ENCODE data around the gene OR2A1. TPM values are rescaled to one million over a fixed set of nuclear protein-coding genes. Genes with fewer than 3 reads are reported as not detected.
"Not testable (repeated sequence)": the region's sequence is repeated elsewhere in the genome, so short reads cannot be mapped to it uniquely, and the experiment has no call there.

The OR2A1 gene
- total and polyA plus RNA-seq, 8 donors = 1.6 to 3.2 (median 2.7) TPM; not detected in 2

DNA sequence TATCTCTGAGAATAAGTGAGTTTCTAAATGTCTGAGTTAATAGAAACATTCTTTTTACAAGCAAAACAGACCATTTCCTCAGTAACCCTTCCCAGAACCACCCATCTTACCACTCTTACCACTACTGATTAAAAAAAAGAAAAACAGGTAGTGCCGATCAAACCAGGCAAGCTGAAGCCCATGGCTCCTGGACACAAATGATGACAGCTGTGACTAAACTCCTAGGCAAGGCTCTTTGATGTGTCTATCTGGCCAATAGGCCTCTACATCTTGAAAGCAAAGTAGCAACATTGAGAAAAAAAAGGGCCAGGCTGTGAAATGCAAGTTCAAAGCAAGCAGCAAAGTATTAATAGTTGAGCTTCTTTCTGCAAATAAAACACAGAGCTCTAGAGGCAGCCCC is 36.4 kb downstream of the OR2A1 start:
- DNase-seq; H3K9me3 ChIP-seq; H3K27ac ChIP-seq; H3K27me3 ChIP-seq; ATAC-seq; intact Hi-C loops (cut with DNase I); H3K4me1 ChIP-seq; H3K36me3 ChIP-seq; H3K4me3 ChIP-seq: not testable (repeated sequence)

DNA sequence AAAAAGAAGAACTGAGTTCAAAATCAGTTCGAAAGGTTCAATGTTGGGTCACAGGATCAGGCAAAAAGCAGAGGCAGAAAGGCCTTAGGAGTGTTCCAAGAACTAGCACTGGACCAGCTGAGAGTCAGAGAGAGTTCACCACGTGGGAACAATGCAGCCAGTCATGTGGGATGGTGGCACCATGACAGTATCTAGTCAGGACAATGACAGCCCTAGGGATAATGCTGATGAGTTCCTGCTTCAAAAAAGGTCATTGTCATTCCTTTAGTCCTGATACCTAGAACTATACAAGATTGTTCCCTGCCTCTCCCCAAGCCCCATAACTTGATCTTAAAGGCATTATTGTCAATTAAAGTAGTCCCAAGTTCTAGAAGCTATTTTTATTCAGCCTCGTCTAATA is 39.4 kb downstream of the OR2A1 start:
- H3K36me3 ChIP-seq; H3K4me3 ChIP-seq; H3K9me3 ChIP-seq; intact Hi-C loops (cut with DNase I); DNase-seq; H3K27ac ChIP-seq; H3K27me3 ChIP-seq; H3K4me1 ChIP-seq; ATAC-seq: not testable (repeated sequence)

DNA sequence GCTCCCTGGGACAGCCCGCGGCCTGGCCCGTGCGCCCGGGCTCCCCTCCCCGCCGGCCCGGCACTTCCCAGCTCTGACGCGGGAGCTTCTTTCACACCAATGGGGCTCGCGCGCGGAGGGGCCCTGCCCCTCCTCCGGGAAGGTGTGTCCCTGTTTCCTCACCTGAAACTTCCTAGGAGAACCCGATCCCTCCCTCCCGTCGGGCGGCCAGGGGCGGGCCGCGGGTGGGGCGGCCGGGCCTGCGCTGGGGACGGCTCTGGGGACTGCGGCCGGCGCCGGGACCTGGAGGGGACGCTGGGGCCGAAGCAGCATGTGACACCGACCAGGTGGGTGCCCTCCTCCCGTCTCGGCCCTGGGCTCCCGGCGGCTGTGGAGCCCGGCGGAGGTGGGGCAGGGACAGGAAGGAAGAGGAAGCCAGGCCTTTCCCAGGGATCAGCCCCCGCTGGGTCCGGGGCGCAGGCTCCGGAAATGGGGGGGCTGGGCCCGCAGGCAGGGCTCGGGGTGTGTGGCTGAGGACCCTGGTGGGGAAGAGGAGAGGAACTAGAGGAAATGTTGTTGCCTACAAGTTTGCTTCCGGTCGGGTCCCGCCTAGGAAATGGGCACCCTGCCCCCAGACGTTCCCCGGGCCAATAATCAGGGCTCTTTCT is 43.1 kb downstream of the OR2A1 start, which contains the start of gene ARHGEF5:
TSS of gene ARHGEF5 (plus strand) at position 227 of the 647 bp plus-strand sequence. CDS start 7,268 bp downstream, outside the sequence.
- not testable (repeated sequence) for H3K4me3 ChIP-seq

DNA sequence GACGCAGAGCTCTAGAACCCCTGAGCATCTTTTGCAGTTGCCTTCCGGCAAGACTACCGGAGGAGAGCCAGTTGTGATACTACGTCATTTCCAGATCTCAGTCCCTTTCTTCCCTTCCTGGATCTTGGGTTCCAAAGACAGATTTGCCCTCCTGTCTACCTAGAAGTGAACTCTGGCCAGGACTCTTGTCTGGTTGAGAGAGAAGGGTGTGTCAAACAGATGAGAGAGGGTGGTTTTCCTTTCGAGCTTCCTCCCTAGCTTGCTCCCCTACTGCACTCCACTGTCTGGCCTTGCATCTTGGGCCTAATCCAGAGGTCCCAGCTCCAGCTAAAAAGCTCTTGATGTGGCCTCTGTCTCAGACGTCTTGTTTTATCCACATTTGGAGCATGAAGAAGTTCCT is 44.0 kb downstream of the OR2A1 start:
- H3K36me3 ChIP-seq; H3K4me1 ChIP-seq; H3K9me3 ChIP-seq; H3K27ac ChIP-seq; DNase-seq; intact Hi-C loops (cut with DNase I); H3K27me3 ChIP-seq; H3K4me3 ChIP-seq; ATAC-seq: not testable (repeated sequence)

More for the DNA sequence above, 43.1 kb downstream of the OR2A1 start, which contains the start of gene ARHGEF5:
- H3K27me3 ChIP-seq; H3K27ac ChIP-seq; H3K4me1 ChIP-seq; H3K9me3 ChIP-seq; intact Hi-C loops (cut with DNase I); H3K36me3 ChIP-seq; DNase-seq: not testable (repeated sequence)
- peak; percentile 93 for ATAC-seq

DNA sequence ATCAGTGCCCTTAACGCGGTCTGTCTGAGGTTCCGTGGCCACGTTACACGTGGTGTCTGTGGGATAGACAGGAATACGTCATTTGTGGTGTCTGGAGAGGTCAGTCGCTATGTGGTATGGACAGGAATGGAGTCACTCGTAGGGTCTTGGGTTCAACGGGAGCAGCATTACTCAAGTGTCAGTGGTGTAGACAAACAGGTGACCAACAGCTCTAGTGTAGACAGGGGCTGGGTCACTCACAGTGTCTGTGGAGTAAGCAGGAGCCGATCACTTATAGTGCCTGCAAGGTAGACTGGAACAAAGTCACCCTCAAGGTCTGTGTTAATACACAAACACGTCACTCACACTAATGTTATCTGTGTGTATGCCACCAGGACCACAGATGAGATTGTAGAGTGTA is 44.6 kb downstream of the OR2A1 start:
- ATAC-seq; H3K36me3 ChIP-seq; H3K4me3 ChIP-seq; H3K9me3 ChIP-seq; H3K4me1 ChIP-seq; H3K27me3 ChIP-seq; intact Hi-C loops (cut with DNase I); H3K27ac ChIP-seq; DNase-seq: not testable (repeated sequence)

DNA sequence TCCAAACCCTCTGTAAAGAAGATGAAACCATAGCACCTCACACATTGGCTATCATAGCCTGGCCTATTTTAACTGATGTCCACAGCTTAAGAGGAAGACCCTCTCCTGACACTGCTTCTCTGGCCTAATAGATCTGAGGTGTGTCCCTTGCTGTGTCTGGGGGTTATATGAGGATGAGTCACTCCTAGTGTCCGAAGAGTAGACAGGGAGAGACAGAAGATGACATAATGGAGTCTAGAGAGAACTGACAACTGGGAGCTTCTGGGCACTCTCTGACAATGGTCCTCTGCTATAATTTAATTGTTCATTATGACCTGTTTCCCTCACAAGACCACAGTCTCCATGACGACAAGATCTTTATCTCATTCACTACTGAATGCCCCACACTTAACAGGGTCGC is 49.8 kb downstream of the OR2A1 start:
- intact Hi-C loops (cut with DNase I); H3K9me3 ChIP-seq; ATAC-seq; H3K4me1 ChIP-seq; DNase-seq; H3K27ac ChIP-seq; H3K27me3 ChIP-seq; H3K36me3 ChIP-seq; H3K4me3 ChIP-seq: not testable (repeated sequence)

DNA sequence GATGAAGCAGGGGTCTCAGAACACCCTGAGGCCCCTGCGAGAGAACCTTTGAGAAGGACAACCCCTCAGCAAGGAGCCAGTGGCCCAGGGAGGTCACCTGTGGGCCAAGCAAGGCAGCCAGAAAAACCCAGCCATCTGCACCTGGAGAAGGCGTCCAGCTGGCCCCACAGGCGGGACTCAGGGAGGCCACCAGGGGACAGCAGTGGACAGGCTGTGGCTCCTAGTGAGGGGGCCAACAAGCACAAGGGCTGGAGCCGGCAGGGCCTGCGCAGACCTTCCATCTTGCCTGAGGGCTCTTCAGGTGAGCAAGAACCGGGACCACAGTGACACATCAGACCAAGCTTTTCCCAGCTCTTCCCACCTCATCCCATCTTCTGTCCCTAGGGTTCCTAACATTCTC is 53.3 kb downstream of the OR2A1 start:
- H3K27ac ChIP-seq; DNase-seq; ATAC-seq; H3K4me1 ChIP-seq; H3K9me3 ChIP-seq; intact Hi-C loops (cut with DNase I); H3K4me3 ChIP-seq; H3K36me3 ChIP-seq; H3K27me3 ChIP-seq: not testable (repeated sequence)

DNA sequence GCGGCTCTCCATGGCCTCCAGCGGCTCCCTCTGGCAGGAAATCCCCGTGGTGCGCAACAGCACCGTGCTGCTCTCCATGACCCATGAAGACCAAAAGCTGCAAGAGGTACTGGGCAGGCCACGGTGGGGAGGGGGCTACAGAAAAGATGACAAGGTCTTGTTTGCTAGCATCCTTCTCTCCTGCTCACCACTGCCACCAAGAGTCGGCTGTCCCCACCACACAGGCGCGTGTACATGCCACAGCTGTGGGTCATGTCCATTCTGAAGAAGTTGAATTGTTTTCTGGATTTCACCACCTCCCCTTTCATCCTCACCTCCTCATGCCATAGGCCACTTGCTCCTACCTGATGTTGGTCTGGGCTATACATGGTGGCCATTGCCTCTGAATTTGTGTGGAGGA is 55.0 kb downstream of the OR2A1 start:
- H3K27ac ChIP-seq; intact Hi-C loops (cut with DNase I); H3K4me1 ChIP-seq; DNase-seq; H3K27me3 ChIP-seq; ATAC-seq; H3K4me3 ChIP-seq; H3K36me3 ChIP-seq; H3K9me3 ChIP-seq: not testable (repeated sequence)

DNA sequence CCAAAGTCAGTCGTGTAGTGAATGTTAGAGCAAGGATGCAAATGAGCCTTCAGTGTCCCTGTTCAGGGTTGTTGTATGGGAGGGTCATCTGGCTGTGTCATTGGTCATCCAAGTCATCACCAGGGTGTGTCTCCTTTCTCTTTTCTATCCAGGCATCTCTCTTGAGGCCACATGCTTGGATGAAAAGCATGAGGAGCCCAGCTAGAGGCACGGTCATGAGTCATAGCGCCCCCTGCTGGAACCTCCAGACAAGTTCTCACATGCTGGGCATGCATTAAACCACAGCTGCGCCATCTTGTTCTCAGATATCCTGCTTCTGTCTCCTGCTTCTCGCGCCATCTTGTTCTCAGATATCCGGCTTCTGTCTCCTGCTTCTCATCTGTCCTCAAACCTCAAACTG is 57.0 kb downstream of the OR2A1 start:
- intact Hi-C loops (cut with DNase I); H3K9me3 ChIP-seq; H3K36me3 ChIP-seq; H3K27ac ChIP-seq; DNase-seq; H3K27me3 ChIP-seq; H3K4me1 ChIP-seq; H3K4me3 ChIP-seq: not testable (repeated sequence)
- ATAC-seq = peak; percentile 51

Other genes with a start within 250 kb of the OR2A1 start
- not detected for gene OR2A25, start 242.6 kb upstream of the OR2A1 start, total RNA-seq
- under 1 TPM in 3 of 6 donors, not detected in 3; 0.08 to 0.17 (median 0.09) TPM for gene OR2A25, start 242.6 kb upstream of the OR2A1 start, polyA plus RNA-seq (ENCODE audit: insufficient read length in 6 of 6)
- not detected for gene OR2A12, start 226.1 kb upstream of the OR2A1 start, total RNA-seq
- gene OR2A12, start 226.1 kb upstream of the OR2A1 start, polyA plus RNA-seq (ENCODE audit: insufficient read length in 6 of 6) = under 1 TPM; 0.07 to 0.15 (median 0.09) TPM
- not detected for gene OR2A2, start 202.8 kb upstream of the OR2A1 start, total RNA-seq
- not detected for gene OR2A2, start 202.8 kb upstream of the OR2A1 start, polyA plus RNA-seq (ENCODE audit: insufficient read length in 6 of 6)
- not detected for gene OR2A14, start 189.2 kb upstream of the OR2A1 start, total RNA-seq
- gene OR2A14, start 189.2 kb upstream of the OR2A1 start, polyA plus RNA-seq (ENCODE audit: insufficient read length in 6 of 6) = under 1 TPM in 4 of 6 donors, not detected in 2; 0.14 to 0.20 (median 0.15) TPM
- 1 to 10 TPM; 5.0 to 5.3 TPM for gene CTAGE4, start 129.0 kb upstream of the OR2A1 start, total RNA-seq
- gene CTAGE4, start 129.0 kb upstream of the OR2A1 start, polyA plus RNA-seq (ENCODE audit: insufficient read length in 6 of 6) = 10 to 100 TPM in 3 of 6 donors, 1 to 10 TPM in 3; 1.7 to 19.5 (median 7.9) TPM
- 1 to 10 TPM; 1.0 to 8.6 TPM for gene ARHGEF35, start 116.6 kb upstream of the OR2A1 start, total RNA-seq
- gene ARHGEF35, start 116.6 kb upstream of the OR2A1 start, polyA plus RNA-seq (ENCODE audit: insufficient read length in 6 of 6) = 10 to 100 TPM; 13.0 to 18.1 (median 15.2) TPM
- not detected for gene OR2A42, start 72.8 kb upstream of the OR2A1 start, total RNA-seq
- 1 to 10 TPM; 1.1 to 5.6 (median 3.2) TPM for gene OR2A42, start 72.8 kb upstream of the OR2A1 start, polyA plus RNA-seq (ENCODE audit: insufficient read length in 6 of 6)
- 1 to 10 TPM; 5.3 to 5.6 TPM for gene OR2A7, start 47.6 kb upstream of the OR2A1 start, total RNA-seq
- gene OR2A7, start 47.6 kb upstream of the OR2A1 start, polyA plus RNA-seq (ENCODE audit: insufficient read length in 6 of 6) = 10 to 100 TPM in 5 of 6 donors, 1 to 10 TPM in 1; 7.1 to 25.2 (median 17.4) TPM
- gene CTAGE8, start 43.1 kb upstream of the OR2A1 start, total RNA-seq = 1 to 10 TPM in 1 of 2 donors, not detected in 1; 3.0 TPM
- 10 to 100 TPM in 1 of 6 donors, 1 to 10 TPM in 5; 5.3 to 11.3 (median 7.8) TPM for gene CTAGE8, start 43.1 kb upstream of the OR2A1 start, polyA plus RNA-seq (ENCODE audit: insufficient read length in 6 of 6)
- gene ARHGEF5, start 43.0 kb downstream of the OR2A1 start, total RNA-seq = 10 to 100 TPM; 23.9 to 32.3 TPM
- gene ARHGEF5, start 43.0 kb downstream of the OR2A1 start, polyA plus RNA-seq (ENCODE audit: insufficient read length in 6 of 6) = 10 to 100 TPM; 13.0 to 37.1 (median 24.8) TPM
- gene NOBOX, start 91.3 kb downstream of the OR2A1 start, total RNA-seq = not detected
- gene NOBOX, start 91.3 kb downstream of the OR2A1 start, polyA plus RNA-seq (ENCODE audit: insufficient read length in 6 of 6) = not detected